ENCODE results near the gene FRYL.

DNA sequence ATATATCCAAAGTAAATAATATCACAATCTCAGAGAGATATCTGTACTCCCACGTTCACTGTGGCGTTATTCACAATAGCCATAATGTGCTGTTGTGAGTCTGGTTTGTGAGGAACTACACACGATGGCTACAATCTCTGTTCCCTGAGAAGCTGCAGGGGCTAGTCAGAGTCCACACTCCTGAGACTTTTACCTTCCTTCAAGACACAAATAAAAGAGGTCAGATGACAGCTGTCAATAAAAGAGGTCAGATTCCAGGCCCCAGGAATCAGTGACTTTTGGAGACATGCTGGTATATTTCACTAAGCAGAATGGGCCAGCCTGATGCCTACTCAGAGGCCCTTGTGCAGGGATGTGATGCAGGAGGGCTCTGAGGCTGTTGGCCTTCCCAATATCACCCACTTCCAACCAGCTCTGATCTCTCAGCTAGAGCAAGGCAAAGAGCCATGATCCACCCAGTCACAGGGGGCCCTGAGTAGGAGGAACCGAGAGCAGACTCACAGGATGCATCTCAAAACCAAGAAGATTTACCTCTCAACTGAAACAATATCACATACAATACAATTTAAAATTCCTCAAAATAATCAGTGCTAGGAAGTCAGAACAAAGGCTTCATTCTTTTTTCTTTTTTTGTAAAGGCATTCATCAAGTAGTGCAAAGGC is 13.8 kb downstream of the FRYL start:
- TF ChIP-seq CTCF (conservative IDR thresholded peaks at IDR 0.05; ENCODE audit: low read length) (no peak), EZH2phosphoT487 (IDR thresholded peaks at IDR 0.05; ENCODE audit: borderline replicate concordance, low read depth, low read length) (no peak)

Data from OCI-LY7 (cell line).